Measurements from ENCODE around the gene SLC35F6. TPM values are rescaled to one million over a fixed set of nuclear protein-coding genes. Genes with fewer than 3 reads are reported as not detected.

Gene SLC35F6
- total and polyA plus RNA-seq, 9 of the 15 experiments (the other 6 are each of a cell fraction or from before 2014, with no cell fraction given): 11.9 to 47.3 (median 22.5) TPM

- TF ChIP-seq, protein P1, sequence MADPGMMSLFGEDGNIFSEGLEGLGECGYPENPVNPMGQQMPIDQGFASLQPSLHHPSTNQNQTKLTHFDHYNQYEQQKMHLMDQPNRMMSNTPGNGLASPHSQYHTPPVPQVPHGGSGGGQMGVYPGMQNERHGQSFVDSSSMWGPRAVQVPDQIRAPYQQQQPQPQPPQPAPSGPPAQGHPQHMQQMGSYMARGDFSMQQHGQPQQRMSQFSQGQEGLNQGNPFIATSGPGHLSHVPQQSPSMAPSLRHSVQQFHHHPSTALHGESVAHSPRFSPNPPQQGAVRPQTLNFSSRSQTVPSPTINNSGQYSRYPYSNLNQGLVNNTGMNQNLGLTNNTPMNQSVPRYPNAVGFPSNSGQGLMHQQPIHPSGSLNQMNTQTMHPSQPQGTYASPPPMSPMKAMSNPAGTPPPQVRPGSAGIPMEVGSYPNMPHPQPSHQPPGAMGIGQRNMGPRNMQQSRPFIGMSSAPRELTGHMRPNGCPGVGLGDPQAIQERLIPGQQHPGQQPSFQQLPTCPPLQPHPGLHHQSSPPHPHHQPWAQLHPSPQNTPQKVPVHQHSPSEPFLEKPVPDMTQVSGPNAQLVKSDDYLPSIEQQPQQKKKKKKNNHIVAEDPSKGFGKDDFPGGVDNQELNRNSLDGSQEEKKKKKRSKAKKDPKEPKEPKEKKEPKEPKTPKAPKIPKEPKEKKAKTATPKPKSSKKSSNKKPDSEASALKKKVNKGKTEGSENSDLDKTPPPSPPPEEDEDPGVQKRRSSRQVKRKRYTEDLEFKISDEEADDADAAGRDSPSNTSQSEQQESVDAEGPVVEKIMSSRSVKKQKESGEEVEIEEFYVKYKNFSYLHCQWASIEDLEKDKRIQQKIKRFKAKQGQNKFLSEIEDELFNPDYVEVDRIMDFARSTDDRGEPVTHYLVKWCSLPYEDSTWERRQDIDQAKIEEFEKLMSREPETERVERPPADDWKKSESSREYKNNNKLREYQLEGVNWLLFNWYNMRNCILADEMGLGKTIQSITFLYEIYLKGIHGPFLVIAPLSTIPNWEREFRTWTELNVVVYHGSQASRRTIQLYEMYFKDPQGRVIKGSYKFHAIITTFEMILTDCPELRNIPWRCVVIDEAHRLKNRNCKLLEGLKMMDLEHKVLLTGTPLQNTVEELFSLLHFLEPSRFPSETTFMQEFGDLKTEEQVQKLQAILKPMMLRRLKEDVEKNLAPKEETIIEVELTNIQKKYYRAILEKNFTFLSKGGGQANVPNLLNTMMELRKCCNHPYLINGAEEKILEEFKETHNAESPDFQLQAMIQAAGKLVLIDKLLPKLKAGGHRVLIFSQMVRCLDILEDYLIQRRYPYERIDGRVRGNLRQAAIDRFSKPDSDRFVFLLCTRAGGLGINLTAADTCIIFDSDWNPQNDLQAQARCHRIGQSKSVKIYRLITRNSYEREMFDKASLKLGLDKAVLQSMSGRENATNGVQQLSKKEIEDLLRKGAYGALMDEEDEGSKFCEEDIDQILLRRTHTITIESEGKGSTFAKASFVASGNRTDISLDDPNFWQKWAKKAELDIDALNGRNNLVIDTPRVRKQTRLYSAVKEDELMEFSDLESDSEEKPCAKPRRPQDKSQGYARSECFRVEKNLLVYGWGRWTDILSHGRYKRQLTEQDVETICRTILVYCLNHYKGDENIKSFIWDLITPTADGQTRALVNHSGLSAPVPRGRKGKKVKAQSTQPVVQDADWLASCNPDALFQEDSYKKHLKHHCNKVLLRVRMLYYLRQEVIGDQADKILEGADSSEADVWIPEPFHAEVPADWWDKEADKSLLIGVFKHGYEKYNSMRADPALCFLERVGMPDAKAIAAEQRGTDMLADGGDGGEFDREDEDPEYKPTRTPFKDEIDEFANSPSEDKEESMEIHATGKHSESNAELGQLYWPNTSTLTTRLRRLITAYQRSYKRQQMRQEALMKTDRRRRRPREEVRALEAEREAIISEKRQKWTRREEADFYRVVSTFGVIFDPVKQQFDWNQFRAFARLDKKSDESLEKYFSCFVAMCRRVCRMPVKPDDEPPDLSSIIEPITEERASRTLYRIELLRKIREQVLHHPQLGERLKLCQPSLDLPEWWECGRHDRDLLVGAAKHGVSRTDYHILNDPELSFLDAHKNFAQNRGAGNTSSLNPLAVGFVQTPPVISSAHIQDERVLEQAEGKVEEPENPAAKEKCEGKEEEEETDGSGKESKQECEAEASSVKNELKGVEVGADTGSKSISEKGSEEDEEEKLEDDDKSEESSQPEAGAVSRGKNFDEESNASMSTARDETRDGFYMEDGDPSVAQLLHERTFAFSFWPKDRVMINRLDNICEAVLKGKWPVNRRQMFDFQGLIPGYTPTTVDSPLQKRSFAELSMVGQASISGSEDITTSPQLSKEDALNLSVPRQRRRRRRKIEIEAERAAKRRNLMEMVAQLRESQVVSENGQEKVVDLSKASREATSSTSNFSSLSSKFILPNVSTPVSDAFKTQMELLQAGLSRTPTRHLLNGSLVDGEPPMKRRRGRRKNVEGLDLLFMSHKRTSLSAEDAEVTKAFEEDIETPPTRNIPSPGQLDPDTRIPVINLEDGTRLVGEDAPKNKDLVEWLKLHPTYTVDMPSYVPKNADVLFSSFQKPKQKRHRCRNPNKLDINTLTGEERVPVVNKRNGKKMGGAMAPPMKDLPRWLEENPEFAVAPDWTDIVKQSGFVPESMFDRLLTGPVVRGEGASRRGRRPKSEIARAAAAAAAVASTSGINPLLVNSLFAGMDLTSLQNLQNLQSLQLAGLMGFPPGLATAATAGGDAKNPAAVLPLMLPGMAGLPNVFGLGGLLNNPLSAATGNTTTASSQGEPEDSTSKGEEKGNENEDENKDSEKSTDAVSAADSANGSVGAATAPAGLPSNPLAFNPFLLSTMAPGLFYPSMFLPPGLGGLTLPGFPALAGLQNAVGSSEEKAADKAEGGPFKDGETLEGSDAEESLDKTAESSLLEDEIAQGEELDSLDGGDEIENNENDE (IDR thresholded peaks at IDR 0.05; ENCODE audit: low read depth, low read length): no peak
- TF ChIP-seq GTF3C2 (IDR thresholded peaks at IDR 0.05; ENCODE audit: borderline replicate concordance, extremely low read depth, insufficient read length): no peak
- TF ChIP-seq THRB (CRISPR knock-in tag; conservative IDR thresholded peaks at IDR 0.05): peak; percentile 56; the same call in 1 of the 2 replicates
- no peak for TF ChIP-seq GABPA (tag; conservative IDR thresholded peaks at IDR 0.05; ENCODE audit: low read depth)
- peak; percentile 51; the same call in 1 of the 2 replicates for TF ChIP-seq ZNF316 (IDR thresholded peaks at IDR 0.05)
- no peak; the same call in 1 of the 2 replicates for TF ChIP-seq ZFX (CRISPR knock-in tag; IDR thresholded peaks at IDR 0.05)
- peak; percentile 51 for TF ChIP-seq CCNT2 (IDR thresholded peaks at IDR 0.05; ENCODE audit: borderline replicate concordance, extremely low read depth, insufficient read length, low read depth, low read length)
- TF ChIP-seq SMAD4 (CRISPR knock-in tag; conservative IDR thresholded peaks at IDR 0.05): peak; percentile 50; the same call in 1 of the 2 replicates
- peak; percentile 39 for TF ChIP-seq MEIS2 (IDR thresholded peaks at IDR 0.05; ENCODE audit: partially characterized antibody)
- no peak for TF ChIP-seq GTF2E2 (tag; IDR thresholded peaks at IDR 0.05)
- no peak for TF ChIP-seq MCM2 (IDR thresholded peaks at IDR 0.05; ENCODE audit: low read depth)
These were observed 21.5 kb downstream of the SLC35F6 start, which contains the start of gene CENPA (continued) for GRCh38 chr2:26785431-26786206.

Measured in K562 (cell line).